IMR-90 (cell line): ENCODE data around the gene TMEM60. TPM values are rescaled to one million over a fixed set of nuclear protein-coding genes. Genes with fewer than 3 reads are reported as not detected.

Source experiments
- ATAC-seq: fragments of 200-7000 bp; cut with Tn5 transposase; 2 replicates; pipeline ENCODE4 v1.9.1; 2020; ENCODE audit warnings: low read depth, mild to moderate bottlenecking, moderate library complexity
- BruUV-seq: library from RNA; stranded (reverse); fragments of 400-500 nt; replicated peaks from 2 replicates; lab custom pipeline; 2021; lab: Mats Ljungman, UMichigan
- CTCF ChIA-PET: fragments of 300-600 bp; formaldehyde crosslinking; extraction: SDS; loops from one replicate; lab custom pipeline; 2021; ENCODE audit warnings: antibody characterized with exemption; lab: Yijun Ruan, JAX
- POLR2A ChIA-PET: fragments of 300-600 bp; sonication (Branson Sonifier 250); formaldehyde crosslinking; loops from one replicate; lab custom pipeline; 2022; ENCODE audit warnings: antibody characterized with exemption; ENCODE audit not compliant: unreplicated experiment; lab: Charles Lee
- DNase-seq: peaks from one replicate; pipeline ENCODE4 v3.0.0; 2013
- H2AFZ ChIP-seq: replicated peaks from 2 replicates; pipeline ENCODE3; 2013; ENCODE audit warnings: low read length, mild to moderate bottlenecking; ENCODE audit not compliant: poor library complexity
- H2AK5ac ChIP-seq: 2 replicates; pipeline ENCODE4 v1.6.1; 2013; ENCODE audit warnings: low read depth, low read length, inconsistent platforms
- H2AK9ac ChIP-seq: replicated peaks from 2 replicates; pipeline ENCODE3; 2013; ENCODE audit warnings: mild to moderate bottlenecking, low read depth, low read length, moderate library complexity; ENCODE audit not compliant: poor library complexity
- H2BK120ac ChIP-seq: 2 replicates; pipeline ENCODE4 v1.6.1; 2013; ENCODE audit warnings: low read depth, low read length, inconsistent platforms
- H2BK15ac ChIP-seq: 3 replicates; pipeline ENCODE4 v1.6.1; 2013; ENCODE audit warnings: low read depth, low read length, inconsistent platforms
- H2BK20ac ChIP-seq: 2 replicates; pipeline ENCODE4 v1.6.1; 2013; ENCODE audit warnings: low read depth, mild to moderate bottlenecking, inconsistent platforms, low read length, moderate library complexity
- H2BK5ac ChIP-seq: 2 replicates; pipeline ENCODE4 v1.6.1; 2013; ENCODE audit warnings: mild to moderate bottlenecking, low read depth, low read length, inconsistent platforms; ENCODE audit not compliant: poor library complexity, severe bottlenecking
- H3K14ac ChIP-seq: replicated peaks from 2 replicates; pipeline ENCODE4 v1.6.1; 2013; ENCODE audit warnings: low read depth, low read length, inconsistent platforms
- H3K18ac ChIP-seq: 2 replicates; pipeline ENCODE4 v1.6.1; 2013; ENCODE audit warnings: low read depth, low read length, control low read depth
- H3K23ac ChIP-seq: 2 replicates; pipeline ENCODE4 v1.6.1; 2013; ENCODE audit warnings: low read depth, low read length, inconsistent platforms
- H3K27ac ChIP-seq: 2 replicates; pipeline ENCODE4 v1.5.1; 2013; ENCODE audit warnings: mild to moderate bottlenecking, control low read depth, low read length; ENCODE audit not compliant: insufficient read depth
- H3K27me3 ChIP-seq: 2 replicates; pipeline ENCODE4 v1.6.1; 2013; ENCODE audit warnings: low read length; ENCODE audit not compliant: control insufficient read depth, insufficient read depth
- H3K36me3 ChIP-seq: 2 replicates; pipeline ENCODE4 v1.6.1; 2013; ENCODE audit warnings: low read length, mixed read lengths; ENCODE audit not compliant: control insufficient read depth, insufficient read depth
- H3K4ac ChIP-seq: 2 replicates; pipeline ENCODE4 v1.6.1; 2013; ENCODE audit warnings: low read depth, low read length, inconsistent platforms
- H3K4me1 ChIP-seq: 2 replicates; pipeline ENCODE4 v1.6.1; 2013; ENCODE audit warnings: low read length, mixed read lengths; ENCODE audit not compliant: control insufficient read depth, insufficient read depth
- H3K4me2 ChIP-seq: 2 replicates; pipeline ENCODE4 v1.6.1; 2013; ENCODE audit warnings: low read depth, mild to moderate bottlenecking, control low read depth, low read length, moderate library complexity
- H3K4me3 ChIP-seq: 2 replicates; pipeline ENCODE4 v1.5.1; 2013; ENCODE audit warnings: low read depth, mild to moderate bottlenecking, control low read depth, low read length, moderate library complexity; ENCODE audit not compliant: insufficient read depth
- H3K56ac ChIP-seq: 2 replicates; pipeline ENCODE4 v1.6.1; 2013; ENCODE audit warnings: low read length, inconsistent platforms; ENCODE audit not compliant: insufficient read depth; ENCODE audit errors: extremely low read depth
- H3K79me1 ChIP-seq, 2 experiments: 2 replicates each; pipeline ENCODE4 v1.6.1; 2013; ENCODE audit warnings: low read length in 2 of 2, inconsistent platforms in 1 of 2, low read depth in 1 of 2
- H3K9ac ChIP-seq: 2 replicates; pipeline ENCODE4 v1.6.1; 2013; ENCODE audit warnings: low read depth, low read length, control low read depth
- H3K9me1 ChIP-seq: 2 replicates; pipeline ENCODE4 v1.6.1; 2013; ENCODE audit warnings: low read length, inconsistent platforms; ENCODE audit not compliant: insufficient read depth
- H3K9me3 ChIP-seq: 2 replicates; pipeline ENCODE4 v1.6.1; 2013; ENCODE audit warnings: low read length; ENCODE audit not compliant: control insufficient read depth, insufficient read depth
- H4K20me1 ChIP-seq: 2 replicates; pipeline ENCODE4 v1.6.1; 2013; ENCODE audit warnings: low read length, inconsistent platforms; ENCODE audit not compliant: insufficient read depth
- H4K5ac ChIP-seq: 2 replicates; pipeline ENCODE4 v1.6.1; 2013; ENCODE audit warnings: mild to moderate bottlenecking, low read depth, low read length, control low read depth
- H4K8ac ChIP-seq, 2 experiments: 2 replicates each; pipeline ENCODE4 v1.6.1; 2013; ENCODE audit warnings: low read depth in 2 of 2, low read length in 2 of 2, control low read depth in 1 of 2, inconsistent platforms in 1 of 2
- H4K91ac ChIP-seq: 2 replicates; pipeline ENCODE4 v1.6.1; 2013; ENCODE audit warnings: low read depth, low read length, inconsistent platforms; ENCODE audit not compliant: insufficient read depth
- FOS ChIP-seq: fragments of 150-350 bp; IDR thresholded peaks from 2 replicates; pipeline ENCODE4 v1.6.1; 2016; ENCODE audit warnings: low read depth, low read length
- MAFK ChIP-seq: IDR thresholded peaks from 2 replicates; pipeline ENCODE4 v1.6.1; 2012; ENCODE audit warnings: low read depth, low read length, improper control_type of control experiment
- NFE2L2 ChIP-seq: fragments of 150-350 bp; IDR thresholded peaks from 2 replicates; pipeline ENCODE4 v1.6.1; 2016; ENCODE audit warnings: low read depth, mild to moderate bottlenecking, low read length
- RCOR1 ChIP-seq: IDR thresholded peaks from 2 replicates; pipeline ENCODE4 v1.6.1; 2012; ENCODE audit warnings: mild to moderate bottlenecking, low read length, improper control_type of control experiment; ENCODE audit not compliant: insufficient replicate concordance
- WGBS, 2 experiments: methylation state at CpG; one replicate each; pipeline versions ENCODE4 v1.1.5 to v1.1.7; 2013; ENCODE audit warnings: missing lambda C conversion rate in 2 of 2; ENCODE audit not compliant: insufficient read length in 1 of 2; ENCODE audit errors: extremely low coverage in 2 of 2; 5-methylcytosine and 5-hydroxymethylcytosine counted together
- dilution Hi-C: fragments of 300-500 bp; cut with HindIII; formaldehyde crosslinking; loops from one replicate; pipeline ENCODE4 v1.14.3; 2018; ENCODE audit warnings: low sequenced_read_pairs; ENCODE audit not compliant: unreplicated experiment
- in situ Hi-C: fragments of 300-500 bp; cut with MboI; formaldehyde crosslinking; loops from 3 replicates; pipeline ENCODE4 v1.14.3; 2019; ENCODE audit warnings: low sequenced_read_pairs, inconsistent platforms, mixed read lengths
- intact Hi-C: fragments of 100-400 bp; cut with micrococcal nuclease; formaldehyde crosslinking; loops from 2 replicates; pipeline ENCODE4 v1.10.0; 2022
- polyA plus RNA-seq, 3 experiments: library from polyadenylated mRNA; depleted of rRNA; stranded (reverse); fragments of >200 nt; gene quantifications; 2 replicates each; pipeline ENCODE4 v1.2.3, GENCODE V29; 2012; ENCODE audit warnings: low replicate concordance in 1 of 3
- total RNA-seq: library from RNA; depleted of rRNA; stranded (reverse); fragments of >200 nt; gene quantifications from 2 replicates; pipeline ENCODE4 v1.2.3, GENCODE V29; 2012

Gene TMEM60
- total and polyA plus RNA-seq, 2 of the 4 experiments (the other 2 are of a cell fraction), result 9.9 to 17.2 TPM

DNA sequence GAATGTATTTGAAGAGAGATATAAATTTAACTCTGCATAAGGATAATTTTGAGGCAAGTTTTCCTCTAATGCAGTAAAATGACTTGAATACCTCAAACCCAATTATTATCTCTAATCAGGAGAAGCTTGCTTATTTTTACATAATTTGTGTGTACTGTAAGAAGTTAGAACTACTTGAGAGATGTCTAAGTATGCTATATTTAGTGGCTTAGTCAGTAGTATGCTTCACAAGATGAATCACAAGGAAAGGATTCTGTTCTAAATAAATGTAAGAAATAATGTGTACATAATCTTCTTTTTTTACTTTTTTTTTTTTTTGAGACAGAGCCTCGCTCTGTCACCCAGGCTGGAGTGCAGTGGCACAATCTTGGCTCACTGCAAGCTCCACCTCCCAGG lies 14.1 kb upstream of the TMEM60 start:
- Histone ChIP-seq H3K27ac (no peak overlapping the region), H3K4me2 (peak overlapping the region; percentile 67), H2AFZ (no peak overlapping the region), H4K20me1 (no peaks in the 10 kb centered on the region), H3K9me3 (no peaks in the 10 kb centered on the region), H3K4me1 (peaks cover 7% of the 10 kb centered on the region), H3K27me3 (no peaks in the 10 kb centered on the region), H3K79me1 (peaks cover 13 to 34% of the 10 kb centered on the region in 2 experiments), H2BK15ac (no peak overlapping the region), H4K91ac (no peak overlapping the region), H2BK20ac (no peak overlapping the region), H2AK5ac (no peak overlapping the region), H3K9me1 (no peaks in the 10 kb centered on the region; the same call in 1 of the 2 replicates), H2BK120ac (no peak overlapping the region), H3K4ac (no peak overlapping the region), H3K9ac (no peak overlapping the region), H3K18ac (no peak overlapping the region), H4K8ac (no peak overlapping the region), H2BK5ac (peak overlapping the region; percentile 70), H3K36me3 (no peaks in the 10 kb centered on the region), H3K4me3 (no peak overlapping the region), H3K56ac (no peak overlapping the region), H4K5ac (no peak overlapping the region), H2AK9ac (no peak overlapping the region), H3K14ac (no peak overlapping the region), H3K23ac (no peak overlapping the region)
- in situ Hi-C loops (no loop called here), dilution Hi-C loops (no loop called here), intact Hi-C loops (no loop called here)
- ChIA-PET CTCF (no interaction called here), POLR2A (interaction anchor here (0.6 kb wide), 1 partner anchor 213 kb away, joined by 3 read pairs; no protein-coding TSS in a partner anchor)
- no CpG with 5 or more reads among the region's 1 CpG for WGBS, 2 experiments
- ATAC-seq (peak; percentile 84), DNase-seq (peak; percentile 93)
- no TSS peak for BruUV-seq
- no peak for TF ChIP-seq MAFK
- no peak for TF ChIP-seq RCOR1
- TF ChIP-seq FOS, result peak; percentile 52
- TF ChIP-seq NFE2L2, result no peak
